AG04450 (cell line): ENCODE data around the gene CEPT1. TPM values are rescaled to one million over a fixed set of nuclear protein-coding genes. Genes with fewer than 3 reads are reported as not detected.

ENCODE experiments used
- CTCF ChIA-PET: fragments of 300-600, 350-600 bp; formaldehyde crosslinking; extraction: SDS; loops from one replicate; lab custom pipeline; 2022; ENCODE audit warnings: antibody characterized with exemption, inconsistent platforms; lab: Charles Lee
- POLR2A ChIA-PET: fragments of 350-600 bp; formaldehyde crosslinking; extraction: SDS; loops from one replicate; lab custom pipeline; 2021; ENCODE audit warnings: antibody characterized with exemption, inconsistent platforms; lab: Yijun Ruan, JAX
- DNase-seq: peaks from one replicate; pipeline ENCODE4 v3.0.0-alpha.2; 2011; ENCODE audit warnings: low read depth, low spot score
- H3K27ac ChIP-seq: one replicate; pipeline ENCODE4 v1.5.1; 2012; ENCODE audit warnings: low read depth, low read length, control low read depth
- H3K27me3 ChIP-seq: one replicate; pipeline ENCODE4 v1.6.0; 2012; ENCODE audit warnings: low read length; ENCODE audit not compliant: control insufficient read depth, insufficient read depth
- H3K4me3 ChIP-seq: 2 replicates; pipeline ENCODE4 v1.5.1; 2011; ENCODE audit warnings: mild to moderate bottlenecking, low read depth, low read length, control low read depth
- H3K9me3 ChIP-seq: 2 replicates; pipeline ENCODE4 v1.5.1; 2012; ENCODE audit warnings: low read length; ENCODE audit not compliant: control insufficient read depth, insufficient read depth
- polyA plus RNA-seq: library from polyadenylated mRNA; depleted of rRNA; stranded (reverse); fragments of >200 nt; gene quantifications from 2 replicates; pipeline ENCODE4 v1.2.3, GENCODE V29; 2011
- TF ChIP-seq, protein P1 (sequence below): IDR thresholded peaks from 2 replicates; pipeline ENCODE4 v1.5.1; 2011; ENCODE audit warnings: low read depth, low read length, control low read depth, inconsistent platforms

The CEPT1 gene
- polyA plus RNA-seq, 1 experiment: 28.6 TPM

DNA sequence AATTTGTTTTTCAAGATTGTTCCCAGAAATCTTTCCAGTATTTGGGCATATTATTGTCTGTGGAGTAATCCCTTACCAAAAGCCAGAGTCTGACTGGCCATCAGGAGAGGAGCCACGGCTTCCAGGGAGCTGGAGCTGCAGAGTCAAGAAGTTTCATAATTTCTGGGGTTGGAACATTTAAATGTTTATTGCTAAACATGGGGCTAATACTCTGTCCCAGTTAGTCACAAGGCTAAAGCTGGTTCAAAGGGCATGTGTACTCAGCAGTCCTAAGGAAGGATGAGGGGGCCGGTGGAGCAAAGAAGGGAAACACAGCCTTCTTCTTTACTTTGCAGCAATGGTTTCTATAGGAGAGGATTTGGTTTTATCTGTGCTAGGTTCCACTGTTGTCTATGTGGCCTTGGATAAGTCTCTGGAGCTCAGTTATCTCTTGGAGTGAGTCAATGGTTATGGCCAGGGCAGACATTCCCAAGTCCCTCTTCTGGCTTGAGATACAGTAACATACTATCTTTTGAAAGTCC lies 51.0 kb downstream of the CEPT1 start:
- peak; percentile 29 for DNase-seq
- TF ChIP-seq, protein P1, sequence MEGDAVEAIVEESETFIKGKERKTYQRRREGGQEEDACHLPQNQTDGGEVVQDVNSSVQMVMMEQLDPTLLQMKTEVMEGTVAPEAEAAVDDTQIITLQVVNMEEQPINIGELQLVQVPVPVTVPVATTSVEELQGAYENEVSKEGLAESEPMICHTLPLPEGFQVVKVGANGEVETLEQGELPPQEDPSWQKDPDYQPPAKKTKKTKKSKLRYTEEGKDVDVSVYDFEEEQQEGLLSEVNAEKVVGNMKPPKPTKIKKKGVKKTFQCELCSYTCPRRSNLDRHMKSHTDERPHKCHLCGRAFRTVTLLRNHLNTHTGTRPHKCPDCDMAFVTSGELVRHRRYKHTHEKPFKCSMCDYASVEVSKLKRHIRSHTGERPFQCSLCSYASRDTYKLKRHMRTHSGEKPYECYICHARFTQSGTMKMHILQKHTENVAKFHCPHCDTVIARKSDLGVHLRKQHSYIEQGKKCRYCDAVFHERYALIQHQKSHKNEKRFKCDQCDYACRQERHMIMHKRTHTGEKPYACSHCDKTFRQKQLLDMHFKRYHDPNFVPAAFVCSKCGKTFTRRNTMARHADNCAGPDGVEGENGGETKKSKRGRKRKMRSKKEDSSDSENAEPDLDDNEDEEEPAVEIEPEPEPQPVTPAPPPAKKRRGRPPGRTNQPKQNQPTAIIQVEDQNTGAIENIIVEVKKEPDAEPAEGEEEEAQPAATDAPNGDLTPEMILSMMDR: no peak
- peak overlapping the region; percentile 87 for H3K27ac ChIP-seq
- no peaks in the 10 kb centered on the region for H3K9me3 ChIP-seq
- ChIA-PET CTCF (interaction anchor here (0.5 to 1.4 kb wide), 3 partner anchors 32 to 432 kb away, joined by 3 to 10 read pairs (median 9); no protein-coding TSS in a partner anchor), POLR2A (interaction anchor here (0.6 to 2.1 kb wide), 6 partner anchors 9 to 258 kb away, joined by 3 to 11 read pairs (median 3); partner anchors contain the start of genes CEPT1, CHI3L2, DRAM2 and WDR77)
- no peak overlapping the region for H3K4me3 ChIP-seq
- H3K27me3 ChIP-seq: no peaks in the 10 kb centered on the region

DNA sequence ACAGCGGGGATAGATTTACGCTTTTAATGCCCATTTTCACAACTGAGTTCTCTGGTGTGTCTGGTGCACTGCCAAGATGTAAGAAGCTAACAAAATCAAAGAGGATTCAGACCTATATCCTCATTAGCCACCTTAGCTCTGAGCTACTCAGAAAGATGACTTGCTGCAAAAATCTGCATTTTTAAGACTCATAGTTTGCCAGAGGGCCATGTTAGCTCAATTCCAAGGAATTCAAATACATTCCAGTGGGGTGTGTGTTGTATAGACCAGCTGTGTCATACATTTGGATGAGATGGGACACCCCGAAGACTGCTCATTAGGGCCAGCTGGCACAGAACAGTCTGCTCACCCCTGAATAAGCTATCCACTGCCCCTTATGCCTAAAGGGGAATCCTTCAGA lies 51.5 kb downstream of the CEPT1 start:
- CTCF ChIA-PET: interaction anchor here (0.5 to 1.4 kb wide), 2 partner anchors 32 to 432 kb away, joined by 3 to 10 read pairs; no protein-coding TSS in a partner anchor
- POLR2A ChIA-PET: interaction anchor here (0.6 to 2.1 kb wide), 7 partner anchors 8 to 592 kb away, joined by 3 to 11 read pairs (median 3); partner anchors contain the start of genes CEPT1, CHI3L2, DRAM2 and WDR77
- H3K4me3 ChIP-seq: no peak overlapping the region

DNA sequence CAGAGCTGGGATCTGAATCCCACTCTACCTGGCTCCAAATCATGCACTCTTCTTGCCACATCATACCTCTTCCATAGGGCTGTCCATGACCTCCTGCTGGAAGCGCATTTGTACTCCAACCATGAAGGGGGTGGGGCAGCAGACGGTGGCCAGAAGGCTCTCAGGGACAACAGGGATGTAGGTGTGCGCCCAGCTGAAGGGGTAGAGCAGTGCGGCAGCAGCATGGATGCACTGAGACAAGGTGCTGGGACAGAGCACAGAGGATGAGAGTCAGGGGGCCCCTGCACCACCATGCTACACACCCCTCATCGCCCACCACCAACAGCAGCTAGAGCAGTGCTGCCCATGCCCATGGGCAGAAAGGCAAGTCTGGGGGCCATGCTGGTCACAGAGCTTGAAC lies 52.1 kb downstream of the CEPT1 start:
- Histone ChIP-seq H3K27ac (peak overlapping the region; percentile 86), H3K27me3 (no peaks in the 10 kb centered on the region), H3K9me3 (no peaks in the 10 kb centered on the region), H3K4me3 (no peak overlapping the region)
- CTCF ChIA-PET: interaction anchor here (1.4 kb wide), 1 partner anchor 31 kb away, joined by 10 read pairs; no protein-coding TSS in a partner anchor
- TF ChIP-seq, protein P1: no peak
- POLR2A ChIA-PET: interaction anchor here (0.6 to 2.1 kb wide), 4 partner anchors 8 to 591 kb away, joined by 3 to 11 read pairs (median 4); partner anchors contain the start of genes CEPT1 and DRAM2
- no peak for DNase-seq

More for the DNA sequence above, 51.5 kb downstream of the CEPT1 start:
- TF ChIP-seq, protein P1: no peak
- no peaks in the 10 kb centered on the region for H3K9me3 ChIP-seq
- peak overlapping the region; percentile 87 for H3K27ac ChIP-seq
- peak; percentile 72 for DNase-seq
- H3K27me3 ChIP-seq: no peaks in the 10 kb centered on the region

DNA sequence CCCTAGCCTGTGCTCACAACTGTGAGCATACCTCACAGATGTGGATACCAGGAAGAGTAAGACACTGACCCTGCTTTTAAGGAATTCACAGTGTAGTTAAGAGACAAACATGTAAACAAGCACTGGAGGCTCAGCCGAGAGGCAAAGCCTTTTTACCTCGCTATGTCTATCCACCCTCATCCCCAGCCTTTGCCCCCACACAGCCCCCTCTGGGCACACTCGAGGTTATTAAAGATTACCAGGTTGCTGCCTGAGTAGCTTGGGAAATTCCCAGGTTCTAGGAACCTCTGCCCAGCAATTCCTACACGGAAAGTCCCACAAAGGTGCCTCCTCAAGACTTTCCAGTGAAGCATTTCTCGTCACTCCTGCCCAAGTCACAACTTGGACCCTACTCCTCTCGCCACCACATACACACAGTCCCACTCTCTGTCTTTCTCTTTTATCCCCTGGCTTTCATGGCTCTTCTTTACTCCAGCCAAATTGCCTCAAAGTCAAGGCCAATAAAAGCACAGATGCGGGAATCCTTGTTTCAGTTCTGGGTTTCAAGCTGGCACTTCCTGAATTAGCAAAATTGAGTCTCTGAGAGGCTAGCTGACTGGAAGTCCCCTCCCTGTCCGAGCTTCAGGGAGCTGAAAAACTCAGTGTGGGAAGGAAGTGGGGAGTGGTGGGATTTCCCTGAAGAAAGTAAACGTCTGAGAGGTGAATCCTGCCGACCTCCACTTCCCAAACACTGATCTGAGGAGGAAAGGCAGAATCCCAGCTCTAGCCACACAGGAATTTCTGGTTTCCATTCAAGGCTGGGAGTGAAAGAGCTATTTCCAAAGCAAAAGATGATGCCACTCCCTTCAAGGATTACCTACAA lies 52.9 kb downstream of the CEPT1 start:
- CTCF ChIA-PET: interaction anchor here (1.1 to 1.6 kb wide), 2 partner anchors 10 to 30 kb away, joined by 4 to 5 read pairs; no protein-coding TSS in a partner anchor
- TF ChIP-seq, protein P1: no peak

More for the DNA sequence above, 52.9 kb downstream of the CEPT1 start:
- no peak for DNase-seq
- Histone ChIP-seq H3K27ac (no peak overlapping the region), H3K27me3 (no peaks in the 10 kb centered on the region), H3K9me3 (no peaks in the 10 kb centered on the region), H3K4me3 (no peak overlapping the region)
- POLR2A ChIA-PET: no interaction called here
